Ascending aorta (tissue), 2 donors: ENCODE data around the gene DZIP3. TPM values are rescaled to one million over a fixed set of nuclear protein-coding genes. Genes with fewer than 3 reads are reported as not detected.

ENCODE experiments used
- DNase-seq, 2 donors: peaks; one replicate each; pipeline ENCODE4 v3.0.0-alpha.2; 2019; ENCODE audit warnings: low spot score in 2 of 2
- H3K27ac ChIP-seq, 2 donors: fragments of 200-600 bp; sonication (generic); one replicate each; pipeline ENCODE4 v1.5.1; 2016 to 2017; ENCODE audit warnings: mild to moderate bottlenecking in 1 of 2
- H3K27me3 ChIP-seq: fragments of 200-600 bp; sonication (generic); one replicate; pipeline ENCODE4 v1.5.1; 2017
- H3K36me3 ChIP-seq, 2 donors: fragments of 200-600 bp; sonication (generic); one replicate each; pipeline ENCODE4 v1.5.1; 2016
- H3K4me1 ChIP-seq, 2 donors: fragments of 200-600 bp; sonication (generic); one replicate each; pipeline ENCODE4 v1.5.1; 2016 to 2017; ENCODE audit warnings: mild to moderate bottlenecking in 1 of 2
- H3K4me3 ChIP-seq, 2 donors: fragments of 200-600 bp; sonication (generic); one replicate each; pipeline ENCODE4 v1.5.1; 2016 to 2017; ENCODE audit warnings: mild to moderate bottlenecking in 1 of 2
- H3K9me3 ChIP-seq, 2 donors: fragments of 200-600 bp; sonication (generic); one replicate each; pipeline ENCODE4 v1.5.1; 2016
- CTCF ChIP-seq, 3 experiments: fragments of 200-600 bp in 2 of 3; fragments of 450-650 bp in 1 of 3; sonication (generic) in 2 of 3; IDR thresholded peaks; one replicate each; pipeline ENCODE4 v1.5.1; 2016 to 2019; ENCODE audit warnings: antibody characterized with exemption in 3 of 3, mild to moderate bottlenecking in 1 of 3, moderate library complexity in 1 of 3
- intact Hi-C: fragments of 100-400 bp; cut with DNase I; formaldehyde crosslinking; loops from one replicate; pipeline ENCODE4 v1.15.1; 2023
- total RNA-seq: library from RNA; depleted of rRNA; stranded (reverse); fragments of >200 nt; gene quantifications from one replicate; pipeline ENCODE4 v1.1.0, GENCODE V29; 2016

DZIP3 gene
- total RNA-seq, 1 donor from 2014 or later, result 7.0 TPM

DNA sequence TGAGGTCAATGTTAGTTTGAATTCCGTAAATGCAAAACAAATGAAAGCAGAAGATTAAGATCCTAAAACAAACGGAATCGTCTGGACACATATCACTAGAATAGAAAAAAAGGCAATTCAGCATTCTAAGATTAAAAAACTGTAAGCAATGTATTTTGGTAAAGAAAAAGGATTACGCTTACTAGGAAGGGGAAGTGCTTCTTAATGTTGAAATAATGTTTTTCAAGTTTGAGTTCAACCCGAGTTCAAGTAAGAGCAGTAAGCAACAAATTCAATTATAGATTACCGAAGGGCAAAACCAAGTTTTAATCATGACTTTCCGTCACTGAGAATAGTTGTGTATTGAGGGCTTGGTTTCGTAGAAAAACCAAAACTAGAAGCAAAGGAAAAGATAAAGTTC, 921 bp upstream of the DZIP3 start:
- Histone ChIP-seq H3K36me3 (no peaks in the 10 kb centered on the region), H3K9me3 (no peaks in the 10 kb centered on the region), H3K4me3 (peak overlapping the region; percentile 70 to 71), H3K27ac (peak overlapping the region; percentile 93), H3K4me1 (peaks cover 0 to 2% of the 10 kb centered on the region in 2 donors), H3K27me3 (no peaks in the 10 kb centered on the region)
- intact Hi-C loops, result loop anchor here (5.0 to 10.0 kb wide), 3 partner anchors 494 to 1354 kb away; partner anchors contain the start of genes BBX and CD47
- no peak for DNase-seq
- TF ChIP-seq CTCF (IDR thresholded peaks at IDR 0.05), result no peak

GRCh38 chr3:108589998-108590323, 439 bp downstream of the DZIP3 start:
- Histone ChIP-seq H3K27ac (peak overlapping the region; percentile 93), H3K4me3 (peak overlapping the region; percentile 70 to 71), H3K9me3 (no peaks in the 10 kb centered on the region), H3K27me3 (no peaks in the 10 kb centered on the region), H3K4me1 (peaks cover 0 to 2% of the 10 kb centered on the region in 2 donors), H3K36me3 (no peaks in the 10 kb centered on the region)
- intact Hi-C loops, result loop anchor here (5.0 to 10.0 kb wide), 4 partner anchors 365 to 1355 kb away; partner anchors contain the start of genes BBX, CD47 and IFT57
- no peak for DNase-seq
- TF ChIP-seq CTCF (IDR thresholded peaks at IDR 0.05), result peak in 2 of 3 experiments; percentile 4 to 12

DNA sequence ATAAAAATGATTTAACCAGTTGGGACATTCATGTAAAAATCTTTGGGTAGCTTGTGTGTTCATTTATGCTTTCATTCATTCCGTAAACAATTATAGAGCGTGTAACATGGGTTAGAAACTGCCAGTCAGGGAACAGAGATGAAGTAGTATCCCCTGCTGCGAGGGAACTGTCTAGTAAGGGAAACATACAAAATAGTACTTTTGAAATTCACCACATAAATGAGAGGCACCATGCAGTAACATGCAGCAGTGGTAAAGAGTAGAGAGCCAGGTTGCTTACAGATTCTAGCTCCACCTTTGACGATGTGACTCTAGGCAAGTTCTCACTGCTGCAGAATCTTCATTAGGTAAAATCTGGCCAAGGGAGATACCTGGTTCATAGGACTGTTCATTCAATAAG, 938 bp downstream of the DZIP3 start:
- Histone ChIP-seq H3K4me3 (peak overlapping the region; percentile 70 to 71), H3K4me1 (peaks cover 0 to 2% of the 10 kb centered on the region in 2 donors), H3K36me3 (no peaks in the 10 kb centered on the region), H3K27me3 (no peaks in the 10 kb centered on the region), H3K9me3 (no peaks in the 10 kb centered on the region), H3K27ac (no peak overlapping the region)
- DNase-seq, result no peak
- TF ChIP-seq CTCF (IDR thresholded peaks at IDR 0.05), result no peak
- intact Hi-C loops, result loop anchor here (10.0 kb wide), 1 partner anchor 366 kb away; the partner anchor contains the start of gene IFT57

GRCh38 chr3:108595321-108595720, 5.8 kb downstream of the DZIP3 start:
- Histone ChIP-seq H3K4me3 (no peak overlapping the region), H3K36me3 (no peaks in the 10 kb centered on the region), H3K9me3 (no peaks in the 10 kb centered on the region), H3K27ac (no peak overlapping the region), H3K27me3 (no peaks in the 10 kb centered on the region), H3K4me1 (peaks cover 0 to 4% of the 10 kb centered on the region in 2 donors)
- TF ChIP-seq CTCF (IDR thresholded peaks at IDR 0.05), result no peak
- intact Hi-C loops, result loop anchor here (10.0 kb wide), 1 partner anchor 371 kb away; the partner anchor contains the start of gene IFT57
- DNase-seq, result no peak

DNA sequence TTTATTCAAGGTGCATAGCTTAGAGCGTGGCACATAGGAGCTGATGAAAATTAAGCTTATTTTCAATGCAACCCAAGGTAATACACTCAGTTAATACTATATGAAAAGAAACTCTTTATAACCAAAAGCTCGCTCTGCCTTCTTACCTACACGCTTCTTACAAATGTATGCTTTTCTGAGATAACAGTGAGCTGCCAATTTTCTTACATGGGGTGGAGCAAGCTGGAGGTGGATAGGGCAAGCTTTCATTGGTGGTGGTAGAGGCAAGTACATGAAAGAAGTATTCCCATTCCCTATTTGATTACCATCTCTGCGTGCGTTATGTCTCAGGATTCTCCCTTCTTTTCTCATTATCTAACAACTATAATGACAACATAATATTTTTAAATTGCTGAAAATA, 8.9 kb downstream of the DZIP3 start:
- intact Hi-C loops, result loop anchor here (10.0 kb wide), 1 partner anchor 374 kb away; the partner anchor contains the start of gene IFT57
- DNase-seq, result no peak
- H3K27me3 ChIP-seq, result no peaks in the 10 kb centered on the region
- no peaks in the 10 kb centered on the region for H3K9me3 ChIP-seq
- peaks cover 0 to 4% of the 10 kb centered on the region in 2 donors for H3K4me1 ChIP-seq
- no peaks in the 10 kb centered on the region for H3K36me3 ChIP-seq
- no peak for TF ChIP-seq CTCF (IDR thresholded peaks at IDR 0.05)
- no peak overlapping the region for H3K27ac ChIP-seq
- H3K4me3 ChIP-seq, result no peak overlapping the region
